Neural progenitor cell (in vitro differentiated cells): Measurements from ENCODE around the gene CNTNAP2. TPM values are rescaled to one million over a fixed set of nuclear protein-coding genes. Genes with fewer than 3 reads are reported as not detected.
A peak's percentile ranks its signal among the peaks of the same experiment; 100 is the strongest.

Experiments
- DNase-seq: peaks from one replicate; pipeline ENCODE4 v3.0.0-alpha.2; 2016; ENCODE audit warnings: low spot score
- H2AFZ ChIP-seq: fragments of 200-600 bp; sonication (generic); replicated peaks from 2 replicates; pipeline ENCODE4 v1.6.1; 2016; ENCODE audit warnings: antibody characterized with exemption
- H3F3A ChIP-seq: fragments of 200-600 bp; sonication (generic); 2 replicates; pipeline ENCODE4 v1.6.1; 2016; ENCODE audit warnings: antibody characterized with exemption, low read depth
- H3K27ac ChIP-seq: fragments of 200-600 bp; sonication (generic); 2 replicates; pipeline ENCODE4 v1.5.1; 2016; ENCODE audit warnings: mild to moderate bottlenecking
- H3K27me3 ChIP-seq: fragments of 200-600 bp; sonication (generic); 2 replicates; pipeline ENCODE4 v1.6.1; 2016; ENCODE audit warnings: mild to moderate bottlenecking, moderate library complexity
- H3K36me3 ChIP-seq: fragments of 200-600 bp; sonication (generic); 2 replicates; pipeline ENCODE4 v1.5.1; 2016
- H3K4me1 ChIP-seq: fragments of 200-600 bp; sonication (generic); 2 replicates; pipeline ENCODE4 v1.6.1; 2016; ENCODE audit warnings: mixed run types
- H3K4me2 ChIP-seq: fragments of 200-600 bp; sonication (generic); 2 replicates; pipeline ENCODE4 v1.6.1; 2016
- H3K4me3 ChIP-seq: fragments of 200-600 bp; sonication (generic); 2 replicates; pipeline ENCODE4 v1.5.1; 2016
- H3K79me2 ChIP-seq: fragments of 200-600 bp; sonication (generic); 2 replicates; pipeline ENCODE4 v1.6.1; 2016; ENCODE audit warnings: low read depth
- H3K9ac ChIP-seq: fragments of 200-600 bp; sonication (generic); 2 replicates; pipeline ENCODE4 v1.6.1; 2016
- H3K9me3 ChIP-seq: fragments of 200-600 bp; sonication (generic); 2 replicates; pipeline ENCODE4 v1.5.1; 2016; ENCODE audit warnings: low read depth
- H4K20me1 ChIP-seq: fragments of 200-600 bp; sonication (generic); 2 replicates; pipeline ENCODE4 v1.6.1; 2016; ENCODE audit warnings: low read depth
- H3K27ac Mint-ChIP-seq: 3 replicates; pipeline ENCODE4 v1.8.0; 2021; ENCODE audit warnings: mixed read lengths
- H3K27me3 Mint-ChIP-seq: 2 replicates; pipeline ENCODE4 v1.8.0; 2022; ENCODE audit warnings: low read depth, mild to moderate bottlenecking, inconsistent platforms, moderate library complexity, mixed read lengths; ENCODE audit not compliant: insufficient read depth
- H3K36me3 Mint-ChIP-seq: 3 replicates; pipeline ENCODE4 v1.8.0; 2021; ENCODE audit warnings: mixed read lengths
- H3K4me1 Mint-ChIP-seq: 3 replicates; pipeline ENCODE4 v1.8.0; 2021; ENCODE audit warnings: mixed read lengths
- H3K4me3 Mint-ChIP-seq: 3 replicates; pipeline ENCODE4 v1.8.0; 2021; ENCODE audit warnings: mild to moderate bottlenecking, moderate library complexity, mixed read lengths
- H3K9me3 Mint-ChIP-seq: 3 replicates; pipeline ENCODE4 v1.8.0; 2020; ENCODE audit warnings: mixed read lengths
- CTCF ChIP-seq: fragments of 200-600 bp; sonication (generic); IDR thresholded peaks from 2 replicates; pipeline ENCODE4 v1.5.1; 2017; ENCODE audit warnings: antibody characterized with exemption, mild to moderate bottlenecking
- EZH2 ChIP-seq: fragments of 200-600 bp; sonication (generic); IDR thresholded peaks from 2 replicates; pipeline ENCODE4 v1.6.1; 2017; ENCODE audit warnings: antibody characterized with exemption, mild to moderate bottlenecking, moderate library complexity
- EZH2phosphoT487 ChIP-seq: fragments of 200-600 bp; sonication (generic); IDR thresholded peaks from 2 replicates; pipeline ENCODE4 v1.6.1; 2017; ENCODE audit warnings: antibody characterized with exemption
- total RNA-seq: library from RNA; depleted of rRNA; stranded (reverse); fragments of >200 nt; gene quantifications from 2 replicates; pipeline ENCODE4 v1.2.3, GENCODE V29; 2015; ENCODE audit warnings: low replicate concordance

Gene CNTNAP2
- total RNA-seq, 1 donor from 2014 or later, result 126 TPM

- no peaks in the 10 kb centered on the region for H3F3A ChIP-seq
- no peak overlapping the region for H3K4me2 ChIP-seq
- no peaks in the 10 kb centered on the region for H3K27me3 ChIP-seq
- no peaks in the 10 kb centered on the region for H3K36me3 ChIP-seq
- DNase-seq, result no peak
- no peak overlapping the region for H3K27ac ChIP-seq
- no peaks in the 10 kb centered on the region for H3K79me2 ChIP-seq
- H3K4me3 ChIP-seq, result no peak overlapping the region
- no peaks in the 10 kb centered on the region for H3K4me1 Mint-ChIP-seq
- H3K36me3 Mint-ChIP-seq, result peaks cover 2% of the 10 kb centered on the region
- H3K4me3 Mint-ChIP-seq, result no peak overlapping the region
- H4K20me1 ChIP-seq, result no peaks in the 10 kb centered on the region
- H2AFZ ChIP-seq, result no peak overlapping the region
- TF ChIP-seq EZH2phosphoT487, result no peak
- H3K9me3 Mint-ChIP-seq, result peaks cover 2% of the 10 kb centered on the region
- no peaks in the 10 kb centered on the region for H3K4me1 ChIP-seq
- H3K27ac Mint-ChIP-seq, result no peak overlapping the region
- no peak overlapping the region for H3K9ac ChIP-seq
- H3K27me3 Mint-ChIP-seq, result no peaks in the 10 kb centered on the region
- no peaks in the 10 kb centered on the region for H3K9me3 ChIP-seq
Measured at GRCh38 chr7:147857152-147858140, 1740.8 kb downstream of the CNTNAP2 start.

- no peaks in the 10 kb centered on the region for H3K27me3 ChIP-seq
- H3K4me1 Mint-ChIP-seq, result no peaks in the 10 kb centered on the region
- H3K4me2 ChIP-seq, result no peak overlapping the region
Measured at GRCh38 chr7:147858421-147858820, 1741.8 kb downstream of the CNTNAP2 start.

GRCh38 chr7:147859033-147859432, 1742.4 kb downstream of the CNTNAP2 start:
- Mint-ChIP-seq H3K9me3 (peaks cover 5% of the 10 kb centered on the region), H3K27me3 (no peaks in the 10 kb centered on the region), H3K36me3 (peaks cover 2% of the 10 kb centered on the region), H3K4me1 (no peaks in the 10 kb centered on the region), H3K27ac (no peak overlapping the region), H3K4me3 (no peak overlapping the region)
- no peak overlapping the region for H2AFZ ChIP-seq
- no peak for DNase-seq
- H3K9ac ChIP-seq, result no peak overlapping the region
- no peaks in the 10 kb centered on the region for H3K4me1 ChIP-seq
- H3K79me2 ChIP-seq, result no peaks in the 10 kb centered on the region
- no peaks in the 10 kb centered on the region for H4K20me1 ChIP-seq
- H3F3A ChIP-seq, result no peaks in the 10 kb centered on the region
- no peak overlapping the region for H3K4me3 ChIP-seq
- no peak overlapping the region for H3K27ac ChIP-seq
- H3K36me3 ChIP-seq, result no peaks in the 10 kb centered on the region
- no peaks in the 10 kb centered on the region for H3K9me3 ChIP-seq
- no peaks in the 10 kb centered on the region for H3K27me3 ChIP-seq
- H3K4me2 ChIP-seq, result no peak overlapping the region
- TF ChIP-seq EZH2, result no peak

More at GRCh38 chr7:147858421-147858820, 1741.8 kb downstream of the CNTNAP2 start:
- H3K4me3 ChIP-seq, result no peak overlapping the region
- H3K79me2 ChIP-seq, result no peaks in the 10 kb centered on the region
- H3K4me1 ChIP-seq, result no peaks in the 10 kb centered on the region
- no peak for TF ChIP-seq EZH2
- H2AFZ ChIP-seq, result no peak overlapping the region
- no peaks in the 10 kb centered on the region for H3K36me3 ChIP-seq
- H4K20me1 ChIP-seq, result no peaks in the 10 kb centered on the region
- H3K9me3 ChIP-seq, result no peaks in the 10 kb centered on the region
- no peak overlapping the region for H3K9ac ChIP-seq
- peaks cover 5% of the 10 kb centered on the region for H3K9me3 Mint-ChIP-seq
- no peak overlapping the region for H3K27ac ChIP-seq
- H3F3A ChIP-seq, result no peaks in the 10 kb centered on the region
- DNase-seq, result no peak
- H3K36me3 Mint-ChIP-seq, result peaks cover 2% of the 10 kb centered on the region
- no peak overlapping the region for H3K4me3 Mint-ChIP-seq
- no peaks in the 10 kb centered on the region for H3K27me3 Mint-ChIP-seq
- H3K27ac Mint-ChIP-seq, result peak overlapping the region; percentile 15

- no peak for TF ChIP-seq EZH2phosphoT487
- TF ChIP-seq CTCF, result no peak
- no peak for TF ChIP-seq EZH2
- Mint-ChIP-seq H3K27ac (no peak overlapping the region), H3K36me3 (peaks cover 2% of the 10 kb centered on the region), H3K4me3 (no peak overlapping the region), H3K4me1 (no peaks in the 10 kb centered on the region), H3K27me3 (no peaks in the 10 kb centered on the region), H3K9me3 (peaks cover 6% of the 10 kb centered on the region)
- Histone ChIP-seq H3K79me2 (no peaks in the 10 kb centered on the region), H3K36me3 (no peaks in the 10 kb centered on the region), H3K4me1 (no peaks in the 10 kb centered on the region), H3K9me3 (no peaks in the 10 kb centered on the region), H3K9ac (no peak overlapping the region), H3K4me2 (no peak overlapping the region), H3K4me3 (no peak overlapping the region), H2AFZ (no peak overlapping the region), H4K20me1 (no peaks in the 10 kb centered on the region), H3K27ac (no peak overlapping the region), H3F3A (no peaks in the 10 kb centered on the region), H3K27me3 (no peaks in the 10 kb centered on the region)
- no peak for DNase-seq
Measured at GRCh38 chr7:147859486-147859885, 1742.9 kb downstream of the CNTNAP2 start.
